Mesenchymal stem cell (in vitro differentiated cells and primary cell): ENCODE results near the gene PRKG1.

Source experiments
- DNase-seq: peaks from one replicate; pipeline ENCODE4 v3.0.0-alpha.2; 2013
- H2AFZ ChIP-seq: one replicate; pipeline ENCODE4 v1.6.1; 2013; ENCODE audit warnings: low read depth, mild to moderate bottlenecking, control low read depth, inconsistent platforms, low read length, moderate library complexity
- H2AK5ac ChIP-seq: 2 replicates; pipeline ENCODE4 v1.6.1; 2013; ENCODE audit warnings: low read length, moderate library complexity, mild to moderate bottlenecking, inconsistent platforms; ENCODE audit not compliant: severe bottlenecking
- H2BK120ac ChIP-seq: one replicate; pipeline ENCODE4 v1.6.1; 2013; ENCODE audit warnings: low read depth, mild to moderate bottlenecking, inconsistent platforms, low read length, moderate library complexity
- H2BK12ac ChIP-seq, 2 experiments: one replicate each; pipeline ENCODE4 v1.6.1; 2013; ENCODE audit warnings: inconsistent platforms in 2 of 2, low read length in 2 of 2, mild to moderate bottlenecking in 2 of 2, moderate library complexity in 2 of 2, control low read depth in 1 of 2
- H2BK15ac ChIP-seq: one replicate; pipeline ENCODE4 v1.6.1; 2013; ENCODE audit warnings: mild to moderate bottlenecking, low read depth, inconsistent platforms; ENCODE audit not compliant: poor library complexity, severe bottlenecking
- H2BK5ac ChIP-seq: 2 replicates; pipeline ENCODE4 v1.6.1; 2013; ENCODE audit warnings: low read depth, mild to moderate bottlenecking, low read length, control low read depth, inconsistent platforms; ENCODE audit not compliant: poor library complexity, severe bottlenecking
- H3K14ac ChIP-seq, 2 experiments: one replicate each; pipeline ENCODE4 v1.6.1; 2013; ENCODE audit warnings: inconsistent platforms in 2 of 2, low read length in 2 of 2, control low read depth in 1 of 2, mild to moderate bottlenecking in 1 of 2, moderate library complexity in 1 of 2
- H3K18ac ChIP-seq, 2 experiments: one replicate each; pipeline ENCODE4 v1.6.1; 2013; ENCODE audit warnings: inconsistent platforms in 2 of 2, low read length in 2 of 2, control low read depth in 1 of 2, low read depth in 1 of 2, mild to moderate bottlenecking in 1 of 2
- H3K23ac ChIP-seq, 2 experiments: one replicate each; pipeline ENCODE4 v1.6.1; 2013; ENCODE audit warnings: inconsistent platforms in 2 of 2, low read length in 2 of 2, mild to moderate bottlenecking in 2 of 2, moderate library complexity in 2 of 2, control low read depth in 1 of 2
- H3K27ac ChIP-seq: 2 replicates; pipeline ENCODE4 v1.5.1; 2013; ENCODE audit warnings: mild to moderate bottlenecking, moderate library complexity, low read length, control low read depth, inconsistent platforms; ENCODE audit not compliant: poor library complexity, severe bottlenecking
- H3K27me3 ChIP-seq, 2 experiments: 2 replicates each; pipeline versions ENCODE4 v1.6.1 to v1.7.0; 2013; ENCODE audit warnings: low read length in 2 of 2, mild to moderate bottlenecking in 2 of 2, moderate library complexity in 2 of 2, control low read depth in 1 of 2, inconsistent platforms in 1 of 2; ENCODE audit not compliant: control insufficient read depth in 1 of 2, insufficient read depth in 1 of 2
- H3K36me3 ChIP-seq, 2 experiments: 2 replicates each; pipeline versions ENCODE4 v1.6.1 to v1.7.0; 2013; ENCODE audit warnings: low read length in 2 of 2, control low read depth in 1 of 2, inconsistent platforms in 1 of 2, low read depth in 1 of 2, mild to moderate bottlenecking in 1 of 2; ENCODE audit not compliant: insufficient read depth in 2 of 2, control insufficient read depth in 1 of 2
- H3K4ac ChIP-seq, 2 experiments: one replicate each; pipeline ENCODE4 v1.6.1; 2013; ENCODE audit warnings: inconsistent platforms in 2 of 2, low read length in 2 of 2, mild to moderate bottlenecking in 2 of 2, moderate library complexity in 2 of 2, control low read depth in 1 of 2, low read depth in 1 of 2
- H3K4me1 ChIP-seq: 2 replicates; pipeline ENCODE4 v1.6.1; 2013; ENCODE audit warnings: low read depth, low read length, control low read depth; ENCODE audit not compliant: control insufficient read depth, insufficient read depth
- H3K4me2 ChIP-seq: 2 replicates; pipeline ENCODE4 v1.6.1; 2013; ENCODE audit warnings: low read length, mild to moderate bottlenecking, inconsistent platforms; ENCODE audit not compliant: poor library complexity, severe bottlenecking
- H3K4me3 ChIP-seq, 2 experiments: 2 replicates each; pipeline versions ENCODE4 v1.5.1 to v1.7.0; 2013; ENCODE audit warnings: low read length in 2 of 2, mild to moderate bottlenecking in 2 of 2, control low read depth in 1 of 2, low read depth in 1 of 2; ENCODE audit not compliant: insufficient read depth in 1 of 2
- H3K79me1 ChIP-seq: replicated peaks from 2 replicates; pipeline ENCODE4 v1.6.1; 2013; ENCODE audit warnings: mild to moderate bottlenecking, control low read depth, low read length, inconsistent platforms; ENCODE audit not compliant: poor library complexity, severe bottlenecking
- H3K9ac ChIP-seq: 2 replicates; pipeline ENCODE4 v1.7.0; 2013; ENCODE audit warnings: mild to moderate bottlenecking, low read length, moderate library complexity
- H3K9me3 ChIP-seq: 2 replicates; pipeline ENCODE4 v1.7.0; 2013; ENCODE audit warnings: mild to moderate bottlenecking, low read length; ENCODE audit not compliant: control insufficient read depth
- H4K8ac ChIP-seq: one replicate; pipeline ENCODE4 v1.6.1; 2013; ENCODE audit warnings: inconsistent platforms, mild to moderate bottlenecking, low read length, moderate library complexity
- H4K91ac ChIP-seq: one replicate; pipeline ENCODE4 v1.6.1; 2013; ENCODE audit warnings: mild to moderate bottlenecking, low read length, inconsistent platforms
- WGBS: methylation state at CpG from one replicate; pipeline ENCODE4 v1.1.7; 2013; ENCODE audit warnings: mixed read lengths; 5-methylcytosine and 5-hydroxymethylcytosine counted together

The PRKG1 gene

GRCh38 chr10:52194191-52194590 lies 1119.9 kb downstream of the PRKG1 start:
- Histone ChIP-seq H3K4me1 (no peaks in the 10 kb centered on the region), H3K27ac (no peak overlapping the region), H2AFZ (no peak overlapping the region), H3K9me3 (no peaks in the 10 kb centered on the region), H3K4ac (no peak overlapping the region), H2BK15ac (no peak overlapping the region), H3K18ac (no peak overlapping the region), H3K23ac (no peak overlapping the region), H2BK5ac (no peak overlapping the region), H3K14ac (no peak overlapping the region), H3K9ac (no peak overlapping the region), H4K91ac (no peak overlapping the region), H2BK12ac (no peak overlapping the region), H3K79me1 (no peaks in the 10 kb centered on the region), H3K36me3 (no peaks in the 10 kb centered on the region), H2AK5ac (no peak overlapping the region), H2BK120ac (no peak overlapping the region), H3K27me3 (peaks cover 0 to 6% of the 10 kb centered on the region in 2 experiments), H4K8ac (no peak overlapping the region), H3K4me3 (no peak overlapping the region), H3K4me2 (no peak overlapping the region)
- no peak for DNase-seq
- no CpG with 5 or more reads among the region's 3 CpGs for WGBS

- no peak overlapping the region for H2AFZ ChIP-seq
- no peak for DNase-seq
- H4K8ac ChIP-seq = no peak overlapping the region
- H2BK12ac ChIP-seq = no peak overlapping the region
- H3K9me3 ChIP-seq = no peaks in the 10 kb centered on the region
- H3K36me3 ChIP-seq = no peaks in the 10 kb centered on the region
- H2BK15ac ChIP-seq = no peak overlapping the region
- no peak overlapping the region for H4K91ac ChIP-seq
- H3K4me3 ChIP-seq = no peak overlapping the region
- H3K9ac ChIP-seq = no peak overlapping the region
- no peaks in the 10 kb centered on the region for H3K4me1 ChIP-seq
- H3K23ac ChIP-seq = no peak overlapping the region
- peaks cover 0 to 3% of the 10 kb centered on the region in 2 experiments for H3K27me3 ChIP-seq
- no peak overlapping the region for H3K27ac ChIP-seq
- H2AK5ac ChIP-seq = no peak overlapping the region
- H3K4me2 ChIP-seq = no peak overlapping the region
- no peak overlapping the region for H3K4ac ChIP-seq
- no peak overlapping the region for H3K18ac ChIP-seq
- H2BK120ac ChIP-seq = no peak overlapping the region
- H3K14ac ChIP-seq = no peak overlapping the region
- no peak overlapping the region for H2BK5ac ChIP-seq
- H3K79me1 ChIP-seq = no peaks in the 10 kb centered on the region
Measured at GRCh38 chr10:52194716-52195115, 1120.4 kb downstream of the PRKG1 start.

- H2AK5ac ChIP-seq = no peak overlapping the region
- H2BK15ac ChIP-seq = no peak overlapping the region
- H3K27ac ChIP-seq = no peak overlapping the region
- no peaks in the 10 kb centered on the region for H3K4me1 ChIP-seq
- H3K9me3 ChIP-seq = no peaks in the 10 kb centered on the region
- no peak overlapping the region for H3K4me2 ChIP-seq
- no peak overlapping the region for H3K9ac ChIP-seq
- H3K23ac ChIP-seq = no peak overlapping the region
- no peak overlapping the region for H2BK120ac ChIP-seq
- H3K14ac ChIP-seq = no peak overlapping the region
- no peaks in the 10 kb centered on the region for H3K36me3 ChIP-seq
- DNase-seq = no peak
- H3K27me3 ChIP-seq = no peaks in the 10 kb centered on the region
- no peak overlapping the region for H4K91ac ChIP-seq
- H2BK5ac ChIP-seq = no peak overlapping the region
- H3K18ac ChIP-seq = no peak overlapping the region
- H2BK12ac ChIP-seq = no peak overlapping the region
- WGBS = 100% methylated on average over 3 of the region's 3 CpGs
- H4K8ac ChIP-seq = no peak overlapping the region
- H2AFZ ChIP-seq = no peak overlapping the region
- no peaks in the 10 kb centered on the region for H3K79me1 ChIP-seq
- H3K4me3 ChIP-seq = no peak overlapping the region
- no peak overlapping the region for H3K4ac ChIP-seq
Measured at GRCh38 chr10:52197098-52197497, 1122.8 kb downstream of the PRKG1 start.

GRCh38 chr10:52198540-52198939 lies 1124.3 kb downstream of the PRKG1 start:
- H4K91ac ChIP-seq = no peak overlapping the region
- no peak overlapping the region for H2BK120ac ChIP-seq
- 84% methylated on average over 3 of the region's 3 CpGs for WGBS
- H3K4me1 ChIP-seq = no peaks in the 10 kb centered on the region
- H2AFZ ChIP-seq = no peak overlapping the region
- H3K27ac ChIP-seq = no peak overlapping the region
- no peak overlapping the region for H3K14ac ChIP-seq
- no peak overlapping the region for H3K4ac ChIP-seq
- H2AK5ac ChIP-seq = no peak overlapping the region
- no peak overlapping the region for H2BK5ac ChIP-seq
- H2BK15ac ChIP-seq = no peak overlapping the region
- no peak overlapping the region for H3K4me2 ChIP-seq
- H3K9ac ChIP-seq = no peak overlapping the region
- H3K36me3 ChIP-seq = no peaks in the 10 kb centered on the region
- H3K79me1 ChIP-seq = no peaks in the 10 kb centered on the region
- no peak overlapping the region for H3K23ac ChIP-seq
- no peak overlapping the region for H2BK12ac ChIP-seq
- H3K27me3 ChIP-seq = no peaks in the 10 kb centered on the region
- no peak overlapping the region for H4K8ac ChIP-seq
- peak; percentile 26 for DNase-seq
- H3K18ac ChIP-seq = no peak overlapping the region
- H3K9me3 ChIP-seq = no peaks in the 10 kb centered on the region
- H3K4me3 ChIP-seq = no peak overlapping the region
